GM23338 (cell line): ENCODE measurements around the gene CCDC68. TPM values are rescaled to one million over a fixed set of nuclear protein-coding genes. Genes with fewer than 3 reads are reported as not detected.

Experiments used
- ATAC-seq: fragments of 200-7000 bp; cut with Tn5 transposase; 3 replicates; pipeline ENCODE4 v1.9.1; 2020
- DNase-seq: peaks from one replicate; pipeline ENCODE4 v3.0.0-alpha.2; 2015; ENCODE audit warnings: low spot score
- H2AFZ ChIP-seq: fragments of 200-600 bp; sonication (generic); 2 replicates; pipeline ENCODE4 v1.8.0; 2016; ENCODE audit warnings: antibody characterized with exemption, mild to moderate bottlenecking, moderate library complexity
- H3F3A ChIP-seq: fragments of 200-600 bp; sonication (generic); replicated peaks from 2 replicates; pipeline ENCODE4 v1.8.0; 2017; ENCODE audit warnings: antibody characterized with exemption, mixed run types, low read depth
- H3K27ac ChIP-seq: fragments of 200-600 bp; sonication (generic); 2 replicates; pipeline ENCODE4 v1.6.1; 2016; ENCODE audit warnings: low read depth
- H3K27me3 ChIP-seq: fragments of 200-600 bp; sonication (generic); 2 replicates; pipeline ENCODE4 v1.8.0; 2016; ENCODE audit warnings: mild to moderate bottlenecking, mixed run types, moderate library complexity; ENCODE audit not compliant: insufficient read depth
- H3K36me3 ChIP-seq: fragments of 200-600 bp; sonication (generic); 2 replicates; pipeline ENCODE4 v1.8.0; 2016; ENCODE audit warnings: mild to moderate bottlenecking; ENCODE audit not compliant: insufficient read depth
- H3K4me1 ChIP-seq: fragments of 200-600 bp; sonication (generic); 2 replicates; pipeline ENCODE4 v1.8.0; 2016; ENCODE audit warnings: mild to moderate bottlenecking, moderate library complexity; ENCODE audit not compliant: insufficient read depth
- H3K4me2 ChIP-seq: fragments of 200-600 bp; sonication (generic); 2 replicates; pipeline ENCODE4 v1.7.1; 2017; ENCODE audit warnings: mixed run types
- H3K4me3 ChIP-seq: fragments of 200-600 bp; sonication (generic); 2 replicates; pipeline ENCODE4 v1.6.1; 2016; ENCODE audit warnings: mixed run types
- H3K79me2 ChIP-seq: fragments of 200-600 bp; sonication (generic); replicated peaks from 2 replicates; pipeline ENCODE4 v1.8.0; 2017; ENCODE audit warnings: mild to moderate bottlenecking; ENCODE audit not compliant: insufficient read depth
- H3K9me2 ChIP-seq: fragments of 200-600 bp; sonication (generic); 2 replicates; pipeline ENCODE4 v1.8.0; 2017; ENCODE audit not compliant: insufficient read depth
- H4K20me1 ChIP-seq: fragments of 200-600 bp; sonication (generic); replicated peaks from 2 replicates; pipeline ENCODE4 v1.8.0; 2017; ENCODE audit warnings: mild to moderate bottlenecking; ENCODE audit not compliant: insufficient read depth
- H3K27ac Mint-ChIP-seq: 2 replicates; pipeline ENCODE4 v1.8.0; 2020; ENCODE audit warnings: inconsistent platforms, mild to moderate bottlenecking, moderate library complexity, mixed read lengths
- H3K27me3 Mint-ChIP-seq: 3 replicates; pipeline ENCODE4 v1.8.0; 2022; ENCODE audit warnings: low read depth, mild to moderate bottlenecking, moderate library complexity, mixed read lengths, inconsistent platforms; ENCODE audit not compliant: insufficient read depth, poor library complexity
- H3K36me3 Mint-ChIP-seq: 3 replicates; pipeline ENCODE4 v1.8.0; 2021; ENCODE audit warnings: low read depth, mild to moderate bottlenecking, inconsistent platforms, moderate library complexity, mixed read lengths
- H3K4me1 Mint-ChIP-seq: 3 replicates; pipeline ENCODE4 v1.8.0; 2020; ENCODE audit warnings: mild to moderate bottlenecking, inconsistent platforms, mixed read lengths
- H3K4me3 Mint-ChIP-seq: 3 replicates; pipeline ENCODE4 v1.8.0; 2021; ENCODE audit warnings: moderate library complexity, mild to moderate bottlenecking, inconsistent platforms, mixed read lengths
- H3K9me3 Mint-ChIP-seq: 3 replicates; pipeline ENCODE4 v1.8.0; 2020; ENCODE audit warnings: moderate library complexity, mild to moderate bottlenecking, inconsistent platforms, mixed read lengths
- CREB1 ChIP-seq: fragments of 250-450 bp; sonication (Bioruptor Pico); IDR thresholded peaks from 2 replicates; pipeline ENCODE4 v1.5.0; 2020; ENCODE audit warnings: low read depth, mild to moderate bottlenecking, moderate library complexity
- CTCF ChIP-seq, 2 experiments: fragments of 200-600 bp in 1 of 2; sonication (generic) in 1 of 2; conservative IDR thresholded peaks; 2 replicates each; pipeline versions ENCODE4 v1.5.1 to v1.6.1; 2016 to 2017; ENCODE audit warnings: antibody characterized with exemption in 2 of 2, low read depth in 2 of 2, mild to moderate bottlenecking in 2 of 2, moderate library complexity in 1 of 2
- ETS1 ChIP-seq: IDR thresholded peaks from 2 replicates; pipeline ENCODE4 v1.6.1; 2016; ENCODE audit warnings: antibody characterized with exemption
- EZH2 ChIP-seq: fragments of 200-600 bp; sonication (generic); IDR thresholded peaks from one replicate; pipeline ENCODE4 v1.8.0; 2017; ENCODE audit warnings: antibody characterized with exemption, mild to moderate bottlenecking, low read depth; ENCODE audit not compliant: unreplicated experiment
- EZH2phosphoT487 ChIP-seq: fragments of 200-600 bp; sonication (generic); IDR thresholded peaks from one replicate; pipeline ENCODE4 v1.8.1; 2018; ENCODE audit warnings: antibody characterized with exemption; ENCODE audit not compliant: unreplicated experiment
- JUNB ChIP-seq: IDR thresholded peaks from one replicate; pipeline ENCODE4 v1.6.1; 2016; ENCODE audit warnings: antibody characterized with exemption; ENCODE audit not compliant: unreplicated experiment
- NANOG ChIP-seq: IDR thresholded peaks from 2 replicates; pipeline ENCODE4 v1.6.1; 2016; ENCODE audit warnings: antibody characterized with exemption, borderline replicate concordance
- POLR2AphosphoS5 ChIP-seq: IDR thresholded peaks from 2 replicates; pipeline ENCODE4 v1.6.1; 2016; ENCODE audit warnings: antibody characterized with exemption, low read depth
- REST ChIP-seq: IDR thresholded peaks from one replicate; pipeline ENCODE4 v1.6.1; 2018; ENCODE audit warnings: antibody characterized with exemption; ENCODE audit not compliant: unreplicated experiment
- STAT1 ChIP-seq: IDR thresholded peaks from one replicate; pipeline ENCODE4 v1.6.1; 2016; ENCODE audit warnings: antibody characterized with exemption; ENCODE audit not compliant: unreplicated experiment
- ZNF114 ChIP-seq: fragments of 250-450 bp; sonication (Bioruptor Pico); IDR thresholded peaks from 2 replicates; pipeline ENCODE4 v1.5.0; 2020; ENCODE audit warnings: mild to moderate bottlenecking, moderate library complexity
- ZNF331 ChIP-seq: fragments of 250-450 bp; sonication (Bioruptor Pico); IDR thresholded peaks from 2 replicates; pipeline ENCODE4 v1.5.0; 2020; ENCODE audit warnings: low read depth, mild to moderate bottlenecking, moderate library complexity
- polyA plus RNA-seq: library from polyadenylated mRNA; unstranded; fragments of >200 nt; fragmentation: Nextera tagmentation; extraction: Ambion mirVana; gene quantifications from 2 replicates; pipeline ENCODE4 v1.2.1, GENCODE V29; 2016
- total RNA-seq: library from RNA; depleted of rRNA; stranded (reverse); fragments of >200 nt; shearing (Covaris generic); gene quantifications from 2 replicates; pipeline ENCODE4 v1.2.3, GENCODE V29; 2014

Gene CCDC68
- total and polyA plus RNA-seq, 2 experiments from 2014 or later: 1.6 to 3.7 TPM

- no peak overlapping the region for H3K27ac Mint-ChIP-seq
- H3K4me1 Mint-ChIP-seq: no peaks in the 10 kb centered on the region
- ATAC-seq (no peak), DNase-seq (no peak)
- Histone ChIP-seq H3K4me1 (no peaks in the 10 kb centered on the region), H3K79me2 (no peaks in the 10 kb centered on the region), H2AFZ (no peak overlapping the region), H3K36me3 (no peaks in the 10 kb centered on the region), H3K4me2 (no peak overlapping the region), H3K27ac (no peak overlapping the region), H3K9me2 (no peaks in the 10 kb centered on the region), H3K4me3 (no peak overlapping the region), H3K27me3 (no peaks in the 10 kb centered on the region), H4K20me1 (no peaks in the 10 kb centered on the region), H3F3A (no peaks in the 10 kb centered on the region)
- H3K4me3 Mint-ChIP-seq: no peak overlapping the region
- TF ChIP-seq EZH2phosphoT487: no peak
- no peak for TF ChIP-seq CTCF (conservative IDR thresholded peaks at IDR 0.05; ENCODE audit: low read depth in 2 of 2)
- no peak for TF ChIP-seq JUNB
- TF ChIP-seq CREB1 (CRISPR knock-in tag): no peak
- TF ChIP-seq POLR2AphosphoS5: no peak
- TF ChIP-seq ETS1: no peak
- no peak for TF ChIP-seq ZNF114
- TF ChIP-seq EZH2: no peak
- H3K27me3 Mint-ChIP-seq: no peaks in the 10 kb centered on the region
- H3K9me3 Mint-ChIP-seq: no peaks in the 10 kb centered on the region
- H3K36me3 Mint-ChIP-seq: no peaks in the 10 kb centered on the region
These were observed 70.3 kb downstream of the CCDC68 start for GRCh38 chr18:54888933-54889332.

- H3K4me3 Mint-ChIP-seq: no peak overlapping the region
- ATAC-seq (no peak), DNase-seq (no peak)
- H3K9me2 ChIP-seq: no peaks in the 10 kb centered on the region
- no peak overlapping the region for H3K27ac ChIP-seq
- H3K36me3 ChIP-seq: no peaks in the 10 kb centered on the region
- no peaks in the 10 kb centered on the region for H4K20me1 ChIP-seq
- H3K36me3 Mint-ChIP-seq: no peaks in the 10 kb centered on the region
- no peak overlapping the region for H3K4me2 ChIP-seq
- H3K4me3 ChIP-seq: no peak overlapping the region
- H3K27ac Mint-ChIP-seq: no peak overlapping the region
- H3K27me3 ChIP-seq: no peaks in the 10 kb centered on the region
- H3K27me3 Mint-ChIP-seq: peaks cover 1% of the 10 kb centered on the region
- TF ChIP-seq NANOG (no peak), CREB1 (CRISPR knock-in tag) (no peak), EZH2phosphoT487 (no peak), ETS1 (no peak), POLR2AphosphoS5 (no peak), ZNF331 (CRISPR knock-in tag) (no peak), REST (no peak), STAT1 (no peak)
- no peaks in the 10 kb centered on the region for H3K4me1 Mint-ChIP-seq
- no peak overlapping the region for H2AFZ ChIP-seq
- no peaks in the 10 kb centered on the region for H3K9me3 Mint-ChIP-seq
- no peaks in the 10 kb centered on the region for H3K79me2 ChIP-seq
- H3K4me1 ChIP-seq: no peaks in the 10 kb centered on the region
- no peaks in the 10 kb centered on the region for H3F3A ChIP-seq
These were observed 70.9 kb downstream of the CCDC68 start for GRCh38 chr18:54888378-54888777.
